Measurements from ENCODE around the gene GMPR.

GRCh38 chr6:16190214-16190613 lies 48.2 kb upstream of the GMPR start:
- TF ChIP-seq POLR2A (IDR thresholded peaks at IDR 0.05) (no peak), CTCF (IDR thresholded peaks at IDR 0.05) (no peak)

Data from adrenal gland (tissue), 5 donors.